Measurements from ENCODE around the gene SKOR1. TPM values are rescaled to one million over a fixed set of nuclear protein-coding genes. Genes with fewer than 3 reads are reported as not detected.

SKOR1 gene
- total and polyA plus RNA-seq, 2 of the 8 experiments (the other 6 are each of a cell fraction or from before 2014, with no cell fraction given), result 0.03 to 0.11 TPM

GRCh38 chr15:67792250-67792942 lies 32.9 kb upstream of the SKOR1 start:
- no peaks in the 10 kb centered on the region for H3K79me2 ChIP-seq (ENCODE audit: control insufficient read depth in 1 of 2, insufficient read depth in 2 of 2, low read length in 2 of 2)
- peak overlapping the region in 1 of 2 experiments; percentile 5; a peak in 1 of 4 replicates for H3K4me2 ChIP-seq (ENCODE audit: insufficient read depth in 1 of 2, low read depth in 2 of 2, low read length in 2 of 2)
- no peak overlapping the region for H3K4me3 ChIP-seq (ENCODE audit: extremely low read depth in 1 of 4, insufficient read depth in 2 of 4, low read depth in 3 of 4, low read length in 4 of 4)
- no peak overlapping the region for H3K56ac ChIP-seq (replicated peaks; ENCODE audit: insufficient read length, low read depth, low read length)
- peaks cover 3 to 18% (median 8%) of the 10 kb centered on the region in 4 experiments; a peak in 6 of 7 replicates for H3K4me1 ChIP-seq (replicated peaks in 1 of 4; ENCODE audit: control insufficient read depth in 3 of 4, insufficient read depth in 4 of 4, low read length in 3 of 4)
- H3K36me3 ChIP-seq (ENCODE audit: control insufficient read depth in 2 of 4, insufficient read depth in 4 of 4, low read length in 3 of 4), result 0 out of 8 replicates have a peak, but pooled peaks cover 0 to 6% (median 0%) of the 10 kb centered on the region in 4 experiments
- no peak overlapping the region; a peak in 1 of 7 replicates for H3K9ac ChIP-seq (replicated peaks in 1 of 4; ENCODE audit: extremely low read depth in 1 of 4, low read depth in 3 of 4, low read length in 3 of 4)
- FAIRE-seq (no peak), DNase-seq (ENCODE audit: low read depth in 1 of 2, low spot score in 2 of 2) (no peak)
- no peak overlapping the region for H2AFZ ChIP-seq (ENCODE audit: low read length)
- no peak overlapping the region for H3K18ac ChIP-seq (ENCODE audit: extremely low read depth, low read length)
- no peak overlapping the region for H4K5ac ChIP-seq (ENCODE audit: insufficient read length, low read depth, low read length)
- H2BK120ac ChIP-seq (replicated peaks; ENCODE audit: low read depth, low read length), result no peak overlapping the region
- no peak overlapping the region for H2BK12ac ChIP-seq (ENCODE audit: low read depth, low read length)
- H3K9me3 ChIP-seq (ENCODE audit: insufficient read depth in 2 of 2, low read depth in 1 of 2, low read length in 1 of 2), result peaks cover 0 to 4% of the 10 kb centered on the region in 2 experiments; a peak in 1 of 4 replicates
- WGBS, 2 experiments (ENCODE audit: extremely low coverage in 1 of 2, insufficient coverage in 1 of 2, insufficient read length in 1 of 2, insufficient replicate concordance in 2 of 2, low coverage in 1 of 2, low lambda C conversion rate in 2 of 2, missing lambda C conversion rate in 1 of 2), result 85% methylated on average over 8 of the region's 8 CpGs; no CpG with 5 or more reads in 1 of the 2 experiments
- H3K23me2 ChIP-seq (ENCODE audit: low read depth, low read length), result no peaks in the 10 kb centered on the region
- H4K8ac ChIP-seq (ENCODE audit: extremely low read depth, insufficient read depth, low read length), result no peak overlapping the region
- no peak overlapping the region for H2BK20ac ChIP-seq (ENCODE audit: low read length)
- H4K91ac ChIP-seq (replicated peaks; ENCODE audit: insufficient read length, low read length), result no peak overlapping the region
- ChIA-PET POLR2A (ENCODE audit: partially characterized antibody) (interaction anchor here (1.1 kb wide), 2 partner anchors 13 to 22 kb away, joined by 3 read pairs; no protein-coding TSS in a partner anchor), CTCF (ENCODE audit: partially characterized antibody) (interaction anchor here (1.2 kb wide), 1 partner anchor 56 kb away, joined by 3 read pairs; no protein-coding TSS in a partner anchor)
- H2AK5ac ChIP-seq (ENCODE audit: low read depth, low read length), result no peak overlapping the region
- H3K27ac ChIP-seq (ENCODE audit: low read depth, low read length), result no peak overlapping the region
- H2BK5ac ChIP-seq (ENCODE audit: low read depth, low read length), result no peak overlapping the region
- H4K20me1 ChIP-seq (replicated peaks in 1 of 2; ENCODE audit: control insufficient read depth in 1 of 2, insufficient read depth in 2 of 2, low read length in 2 of 2), result no peaks in the 10 kb centered on the region
- no peaks in the 10 kb centered on the region for H3K27me3 ChIP-seq (replicated peaks in 1 of 4; ENCODE audit: control insufficient read depth in 3 of 4, extremely low read depth in 1 of 4, insufficient read depth in 3 of 4, low read length in 3 of 4)
- H3K23ac ChIP-seq (ENCODE audit: insufficient read length), result no peak overlapping the region
- no peak overlapping the region for H3K4ac ChIP-seq (replicated peaks; ENCODE audit: insufficient read length, low read depth, low read length)
- no peak overlapping the region for H2BK15ac ChIP-seq (ENCODE audit: low read length)
- H3K14ac ChIP-seq (ENCODE audit: insufficient read length), result no peak overlapping the region
- no peaks in the 10 kb centered on the region for H3K79me1 ChIP-seq (ENCODE audit: low read depth, low read length)
- TF ChIP-seq POLR2A (IDR thresholded peaks at IDR 0.05; ENCODE audit: control extremely low read depth in 1 of 2, low read depth in 2 of 2, low read length in 2 of 2) (no peak), CHD1 (IDR thresholded peaks at IDR 0.05; ENCODE audit: low read depth, low read length) (no peak), EP300 (IDR thresholded peaks at IDR 0.05; ENCODE audit: borderline replicate concordance in 1 of 2, low read depth in 2 of 2, low read length in 2 of 2) (no peak), POU5F1 (IDR thresholded peaks at IDR 0.05; ENCODE audit: low read depth, low read length) (no peak), KDM4A (IDR thresholded peaks at IDR 0.05; ENCODE audit: low read depth, low read length, severe bottlenecking) (no peak), RFX5 (IDR thresholded peaks at IDR 0.05; ENCODE audit: borderline replicate concordance, low read depth, low read length) (no peak), NRF1 (IDR thresholded peaks at IDR 0.05; ENCODE audit: low read depth, low read length) (no peak), GABPA (IDR thresholded peaks at IDR 0.05; ENCODE audit: borderline replicate concordance, insufficient read depth, low read length) (no peak), SIRT6 (IDR thresholded peaks at IDR 0.05; ENCODE audit: low read length) (no peak), RNF2 (IDR thresholded peaks at IDR 0.05; ENCODE audit: borderline replicate concordance, low read depth, low read length, missing control alignments, poor library complexity, severe bottlenecking) (no peak), TEAD4 (IDR thresholded peaks at IDR 0.05; ENCODE audit: low read depth, low read length) (no peak), GTF2F1 (IDR thresholded peaks at IDR 0.05; ENCODE audit: borderline replicate concordance, low read depth, low read length) (no peak), RXRA (IDR thresholded peaks at IDR 0.05; ENCODE audit: insufficient read depth, low read depth, low read length) (no peak)
